Measurements from ENCODE around the gene ZNF529.
"Not testable (repeated sequence)": the region's sequence is repeated elsewhere in the genome, so short reads cannot be mapped to it uniquely, and the experiment has no call there.

The ZNF529 gene
- 22.3 to 63.6 (median 56.1) reads per million in 3 experiments for total RNA-seq

GRCh38 chr19:36573020-36573894 lies at the start of gene ZNF529:
ZNF529 (minus strand) TSS chr19:36573292; CDS start chr19:36572346, 946 bp downstream.
- DNase-seq: peak; percentile 85

- no peak for DNase-seq
Measured at GRCh38 chr19:36605877-36606478, 32.9 kb upstream of the ZNF529 start.

- peak; percentile 82 for DNase-seq
Measured at GRCh38 chr19:36605101-36605876, 32.2 kb upstream of the ZNF529 start, which contains the start of gene ZNF382. ZNF382 (plus strand) TSS chr19:36605313; CDS start chr19:36609915, 4,602 bp downstream.

- DNase-seq: peak; percentile 81
Measured at GRCh38 chr19:36604656-36605100, 31.6 kb upstream of the ZNF529 start.

- DNase-seq: not testable (repeated sequence)
Measured at GRCh38 chr19:36602681-36603080, 29.6 kb upstream of the ZNF529 start.

- DNase-seq: no peak
Measured at GRCh38 chr19:36579255-36579654, 6.2 kb upstream of the ZNF529 start.

- no peak for DNase-seq
Measured at GRCh38 chr19:36577271-36577996, 4.3 kb upstream of the ZNF529 start.

- DNase-seq: no peak
Measured at GRCh38 chr19:36574741-36575140, 1.6 kb upstream of the ZNF529 start.

GRCh38 chr19:36573895-36574720 lies 1.0 kb upstream of the ZNF529 start:
- DNase-seq: peak; percentile 1

GRCh38 chr19:36572593-36573019 lies 486 bp downstream of the ZNF529 start:
- DNase-seq: no peak

- no peak for DNase-seq
Measured at GRCh38 chr19:36564391-36564790, 8.7 kb downstream of the ZNF529 start.

GRCh38 chr19:36547001-36547732 lies 25.9 kb downstream of the ZNF529 start:
- DNase-seq: no peak

GRCh38 chr19:36528921-36529518 lies 44.1 kb downstream of the ZNF529 start:
- no peak for DNase-seq

- DNase-seq: peak; percentile 90
Measured at GRCh38 chr19:36528194-36528920, 44.7 kb downstream of the ZNF529 start, which contains the start of gene ZNF260. ZNF260 (minus strand) TSS chr19:36528271; CDS start chr19:36515238, 13,033 bp downstream.

- no peak for DNase-seq
Measured at GRCh38 chr19:36527873-36528193, 45.3 kb downstream of the ZNF529 start.

GRCh38 chr19:36527341-36527740 lies 45.8 kb downstream of the ZNF529 start:
- no peak for DNase-seq

- no peak for DNase-seq
Measured at GRCh38 chr19:36526581-36526980, 46.5 kb downstream of the ZNF529 start.

- DNase-seq: no peak
Measured at GRCh38 chr19:36524617-36525016, 48.5 kb downstream of the ZNF529 start.

- DNase-seq: no peak
Measured at GRCh38 chr19:36514012-36514612, 59.0 kb downstream of the ZNF529 start.
